Vagina (tissue), 2 donors: ENCODE results near the gene MBNL2.

ENCODE experiments used
- POLR2AphosphoS5 ChIP-seq, 2 donors: sonication (generic); formaldehyde crosslinking; IDR thresholded peaks; one replicate each; pipeline ENCODE4 v1.9.0; 2017; ENCODE audit warnings: antibody characterized with exemption in 2 of 2, mild to moderate bottlenecking in 2 of 2, low read depth in 1 of 2; ENCODE audit not compliant: insufficient read depth in 1 of 2
- TF ChIP-seq, protein P1 (sequence below), 3 experiments: fragments of 450-650 bp in 2 of 3; fragments of 200-600 bp in 1 of 3; sonication (generic) in 1 of 3; IDR thresholded peaks; one replicate each; pipeline ENCODE4 v1.5.1; 2017 to 2019; ENCODE audit warnings: antibody characterized with exemption in 3 of 3, mild to moderate bottlenecking in 2 of 3, moderate library complexity in 2 of 3

GRCh38 chr13:97287047-97287383 lies 64.9 kb downstream of the MBNL2 start:
- no peak for TF ChIP-seq POLR2AphosphoS5 (IDR thresholded peaks at IDR 0.05; ENCODE audit: insufficient read depth in 1 of 2, low read depth in 1 of 2)
- TF ChIP-seq, protein P1, sequence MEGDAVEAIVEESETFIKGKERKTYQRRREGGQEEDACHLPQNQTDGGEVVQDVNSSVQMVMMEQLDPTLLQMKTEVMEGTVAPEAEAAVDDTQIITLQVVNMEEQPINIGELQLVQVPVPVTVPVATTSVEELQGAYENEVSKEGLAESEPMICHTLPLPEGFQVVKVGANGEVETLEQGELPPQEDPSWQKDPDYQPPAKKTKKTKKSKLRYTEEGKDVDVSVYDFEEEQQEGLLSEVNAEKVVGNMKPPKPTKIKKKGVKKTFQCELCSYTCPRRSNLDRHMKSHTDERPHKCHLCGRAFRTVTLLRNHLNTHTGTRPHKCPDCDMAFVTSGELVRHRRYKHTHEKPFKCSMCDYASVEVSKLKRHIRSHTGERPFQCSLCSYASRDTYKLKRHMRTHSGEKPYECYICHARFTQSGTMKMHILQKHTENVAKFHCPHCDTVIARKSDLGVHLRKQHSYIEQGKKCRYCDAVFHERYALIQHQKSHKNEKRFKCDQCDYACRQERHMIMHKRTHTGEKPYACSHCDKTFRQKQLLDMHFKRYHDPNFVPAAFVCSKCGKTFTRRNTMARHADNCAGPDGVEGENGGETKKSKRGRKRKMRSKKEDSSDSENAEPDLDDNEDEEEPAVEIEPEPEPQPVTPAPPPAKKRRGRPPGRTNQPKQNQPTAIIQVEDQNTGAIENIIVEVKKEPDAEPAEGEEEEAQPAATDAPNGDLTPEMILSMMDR (IDR thresholded peaks at IDR 0.05) = no peak
